ENCODE measurements around the gene SDK1. TPM values are rescaled to one million over a fixed set of nuclear protein-coding genes. Genes with fewer than 3 reads are reported as not detected.
"Not testable (repeated sequence)": the region's sequence is repeated elsewhere in the genome, so short reads cannot be mapped to it uniquely, and the experiment has no call there.

The SDK1 gene
- total RNA-seq, 1 donor, result 0.43 TPM

- TF ChIP-seq CTCF (IDR thresholded peaks at IDR 0.05; ENCODE audit: insufficient read depth, low read depth, low read length), result no peak
- no peak overlapping the region for H3K4me3 ChIP-seq (ENCODE audit: low read depth, low read length)
- DNase-seq (ENCODE audit: low read depth), result no peak
Measured at GRCh38 chr7:4260867-4261600, 960.0 kb downstream of the SDK1 start.

- TF ChIP-seq CTCF (IDR thresholded peaks at IDR 0.05; ENCODE audit: insufficient read depth, low read depth, low read length), result no peak
- DNase-seq (ENCODE audit: low read depth), result no peak
- no peak overlapping the region for H3K4me3 ChIP-seq (ENCODE audit: low read depth, low read length)
Measured at GRCh38 chr7:4261601-4261960, 960.5 kb downstream of the SDK1 start.

GRCh38 chr7:4264206-4264605 is 963.2 kb downstream of the SDK1 start:
- H3K4me3 ChIP-seq (ENCODE audit: low read depth, low read length), result not testable (repeated sequence)

GRCh38 chr7:4265066-4265465 is 964.0 kb downstream of the SDK1 start:
- no peak for TF ChIP-seq CTCF (IDR thresholded peaks at IDR 0.05; ENCODE audit: insufficient read depth, low read depth, low read length)
- DNase-seq (ENCODE audit: low read depth), result no peak

More at GRCh38 chr7:4264206-4264605, 963.2 kb downstream of the SDK1 start:
- DNase-seq (ENCODE audit: low read depth), result not testable (repeated sequence)

GRCh38 chr7:4265676-4266075 is 964.6 kb downstream of the SDK1 start:
- DNase-seq (ENCODE audit: low read depth), result no peak
- TF ChIP-seq CTCF (IDR thresholded peaks at IDR 0.05; ENCODE audit: insufficient read depth, low read depth, low read length), result no peak
- H3K4me3 ChIP-seq (ENCODE audit: low read depth, low read length), result no peak overlapping the region

More at GRCh38 chr7:4265066-4265465, 964.0 kb downstream of the SDK1 start:
- H3K4me3 ChIP-seq (ENCODE audit: low read depth, low read length), result no peak overlapping the region

GRCh38 chr7:4266270-4267040 is 965.4 kb downstream of the SDK1 start:
- no peak overlapping the region for H3K4me3 ChIP-seq (ENCODE audit: low read depth, low read length)
- no peak for TF ChIP-seq CTCF (IDR thresholded peaks at IDR 0.05; ENCODE audit: insufficient read depth, low read depth, low read length)

GRCh38 chr7:4267341-4268039 is 966.4 kb downstream of the SDK1 start:
- no peak overlapping the region for H3K4me3 ChIP-seq (ENCODE audit: low read depth, low read length)
- TF ChIP-seq CTCF (IDR thresholded peaks at IDR 0.05; ENCODE audit: insufficient read depth, low read depth, low read length), result no peak
- DNase-seq (ENCODE audit: low read depth), result no peak

More at GRCh38 chr7:4266270-4267040, 965.4 kb downstream of the SDK1 start:
- no peak for DNase-seq (ENCODE audit: low read depth)
